DOHH2 (cell line): ENCODE data around the gene TMEM154.

Experiments
- H3F3A ChIP-seq: fragments of 200-600 bp; sonication (generic), shearing (Covaris generic); 2 replicates; pipeline ENCODE4 v1.6.0; 2016; ENCODE audit warnings: antibody characterized with exemption, mild to moderate bottlenecking; ENCODE audit not compliant: control insufficient read depth, insufficient read depth
- H3K27ac ChIP-seq: fragments of 200-600 bp; sonication (generic); 2 replicates; pipeline ENCODE4 v1.5.1; 2014; ENCODE audit warnings: low read depth, mild to moderate bottlenecking, low read length, moderate library complexity
- H3K27me3 ChIP-seq: fragments of 200-600 bp; sonication (generic); 2 replicates; pipeline ENCODE4 v1.6.1; 2014; ENCODE audit warnings: mild to moderate bottlenecking, low read length, mixed read lengths; ENCODE audit not compliant: control insufficient read depth
- H3K36me3 ChIP-seq: fragments of 200-600 bp; sonication (generic); 2 replicates; pipeline ENCODE4 v1.6.1; 2014; ENCODE audit warnings: mild to moderate bottlenecking, low read length, moderate library complexity, mixed read lengths; ENCODE audit not compliant: control insufficient read depth
- H3K4me1 ChIP-seq: fragments of 200-600 bp; sonication (generic); 2 replicates; pipeline ENCODE4 v1.6.1; 2014; ENCODE audit warnings: mild to moderate bottlenecking, low read length, mixed read lengths; ENCODE audit not compliant: control insufficient read depth
- H3K4me2 ChIP-seq: fragments of 200-600 bp; sonication (generic); 2 replicates; pipeline ENCODE4 v1.6.0; 2014; ENCODE audit warnings: mild to moderate bottlenecking, low read length, moderate library complexity
- H3K4me3 ChIP-seq: fragments of 200-600 bp; sonication (generic); 2 replicates; pipeline ENCODE4 v1.5.1; 2014; ENCODE audit warnings: mild to moderate bottlenecking, low read length, mixed read lengths
- H3K79me2 ChIP-seq: fragments of 200-600 bp; sonication (generic); 2 replicates; pipeline ENCODE4 v1.6.1; 2014; ENCODE audit warnings: mild to moderate bottlenecking, low read length, mixed read lengths; ENCODE audit not compliant: control insufficient read depth
- H3K9me2 ChIP-seq: fragments of 200-600 bp; sonication (generic); replicated peaks from 2 replicates; pipeline ENCODE4 v1.6.1; 2014; ENCODE audit warnings: mild to moderate bottlenecking, low read length, mixed read lengths; ENCODE audit not compliant: control insufficient read depth
- H3K9me3 ChIP-seq: fragments of 200-600 bp; sonication (generic); 2 replicates; pipeline ENCODE4 v1.6.1; 2014; ENCODE audit warnings: antibody characterized with exemption, low read length, mixed read lengths; ENCODE audit not compliant: control insufficient read depth, insufficient read depth
- H4K20me1 ChIP-seq: fragments of 200-600 bp; sonication (generic); 2 replicates; pipeline ENCODE4 v1.6.0; 2014; ENCODE audit warnings: low read depth, mild to moderate bottlenecking, antibody characterized with exemption, low read length, moderate library complexity; ENCODE audit not compliant: control insufficient read depth, insufficient read depth
- EZH2phosphoT487 ChIP-seq: fragments of 200-600 bp; sonication (generic); IDR thresholded peaks from 2 replicates; pipeline ENCODE4 v1.6.1; 2017; ENCODE audit warnings: borderline replicate concordance, mild to moderate bottlenecking, antibody characterized with exemption, low read length, moderate library complexity, mixed read lengths
- TF ChIP-seq, protein P1 (sequence below): fragments of 200-600 bp; sonication (generic); IDR thresholded peaks from one replicate; pipeline ENCODE4 v1.5.1; 2014; ENCODE audit warnings: antibody characterized with exemption, mild to moderate bottlenecking, low read depth, low read length; ENCODE audit not compliant: poor library complexity, severe bottlenecking

TMEM154 gene

DNA sequence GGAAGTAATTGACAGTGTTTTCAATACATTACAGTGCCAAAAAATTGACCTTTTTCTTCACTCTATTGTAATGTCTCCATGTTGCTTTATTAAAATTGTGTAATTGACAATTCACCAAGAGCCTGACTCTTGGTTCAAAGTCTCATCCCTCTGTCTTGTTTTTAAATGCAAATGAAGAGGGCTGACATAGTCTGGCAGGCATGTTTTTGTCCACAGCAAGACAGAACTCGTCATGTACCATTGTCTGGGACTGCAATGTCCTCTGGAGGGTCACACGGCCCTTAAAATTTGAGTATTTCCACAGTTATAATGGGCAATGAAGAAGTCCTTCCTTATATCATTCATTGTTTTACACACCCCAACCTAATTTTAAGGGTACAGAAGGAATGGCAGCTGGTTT, 105.9 kb downstream of the TMEM154 start:
- TF ChIP-seq, protein P1, sequence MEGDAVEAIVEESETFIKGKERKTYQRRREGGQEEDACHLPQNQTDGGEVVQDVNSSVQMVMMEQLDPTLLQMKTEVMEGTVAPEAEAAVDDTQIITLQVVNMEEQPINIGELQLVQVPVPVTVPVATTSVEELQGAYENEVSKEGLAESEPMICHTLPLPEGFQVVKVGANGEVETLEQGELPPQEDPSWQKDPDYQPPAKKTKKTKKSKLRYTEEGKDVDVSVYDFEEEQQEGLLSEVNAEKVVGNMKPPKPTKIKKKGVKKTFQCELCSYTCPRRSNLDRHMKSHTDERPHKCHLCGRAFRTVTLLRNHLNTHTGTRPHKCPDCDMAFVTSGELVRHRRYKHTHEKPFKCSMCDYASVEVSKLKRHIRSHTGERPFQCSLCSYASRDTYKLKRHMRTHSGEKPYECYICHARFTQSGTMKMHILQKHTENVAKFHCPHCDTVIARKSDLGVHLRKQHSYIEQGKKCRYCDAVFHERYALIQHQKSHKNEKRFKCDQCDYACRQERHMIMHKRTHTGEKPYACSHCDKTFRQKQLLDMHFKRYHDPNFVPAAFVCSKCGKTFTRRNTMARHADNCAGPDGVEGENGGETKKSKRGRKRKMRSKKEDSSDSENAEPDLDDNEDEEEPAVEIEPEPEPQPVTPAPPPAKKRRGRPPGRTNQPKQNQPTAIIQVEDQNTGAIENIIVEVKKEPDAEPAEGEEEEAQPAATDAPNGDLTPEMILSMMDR: no peak
- no peak for TF ChIP-seq EZH2phosphoT487
- no peaks in the 10 kb centered on the region for H3K9me3 ChIP-seq
- H3K79me2 ChIP-seq: no peaks in the 10 kb centered on the region
- H3K27ac ChIP-seq: no peak overlapping the region
- no peaks in the 10 kb centered on the region for H3K9me2 ChIP-seq
- H3F3A ChIP-seq: no peaks in the 10 kb centered on the region
- H3K4me2 ChIP-seq: no peak overlapping the region
- no peak overlapping the region for H3K4me3 ChIP-seq
- no peaks in the 10 kb centered on the region for H3K36me3 ChIP-seq
- H4K20me1 ChIP-seq: no peaks in the 10 kb centered on the region
- H3K4me1 ChIP-seq: no peaks in the 10 kb centered on the region
- no peaks in the 10 kb centered on the region for H3K27me3 ChIP-seq

DNA sequence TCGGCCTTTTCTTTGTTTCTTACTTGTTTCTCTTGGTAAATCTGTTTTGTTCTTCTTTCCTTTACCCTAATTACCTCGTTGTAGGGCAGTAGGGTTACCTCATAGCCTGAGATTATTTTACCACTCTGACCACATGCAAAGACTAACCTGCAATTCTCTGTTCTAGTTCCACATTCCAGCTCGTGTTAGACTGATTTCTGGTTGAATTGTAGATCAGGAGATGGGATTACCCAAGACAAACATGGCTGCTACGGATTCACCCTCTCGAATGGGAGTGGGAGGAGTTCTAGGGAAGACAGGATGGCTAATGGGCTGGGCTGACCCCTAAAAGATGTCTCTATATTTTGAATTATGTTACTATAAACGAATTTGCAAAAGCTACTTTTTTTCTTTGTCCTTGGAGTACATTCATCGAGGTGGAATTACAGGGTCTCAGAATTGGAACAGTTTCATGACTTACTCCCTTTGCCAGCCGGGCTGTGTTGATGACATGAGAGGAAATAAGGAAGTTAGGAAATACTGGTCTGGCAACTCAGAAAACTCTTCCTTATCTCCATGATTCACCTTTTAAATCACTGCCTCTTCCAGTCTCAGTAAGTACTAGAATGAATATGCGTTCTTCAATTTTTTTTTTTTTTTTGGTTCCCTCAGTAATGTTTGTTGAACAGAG, 107.2 kb downstream of the TMEM154 start:
- H3K4me1 ChIP-seq: peaks cover 3% of the 10 kb centered on the region; the same call in 1 of the 2 replicates
- H3K36me3 ChIP-seq: no peaks in the 10 kb centered on the region
- H3F3A ChIP-seq: no peaks in the 10 kb centered on the region
- no peaks in the 10 kb centered on the region for H3K9me2 ChIP-seq
- H3K4me3 ChIP-seq: no peak overlapping the region
- H3K4me2 ChIP-seq: no peak overlapping the region
- H3K79me2 ChIP-seq: no peaks in the 10 kb centered on the region
- TF ChIP-seq, protein P1: no peak
- TF ChIP-seq EZH2phosphoT487: no peak
- H4K20me1 ChIP-seq: no peaks in the 10 kb centered on the region
- no peak overlapping the region for H3K27ac ChIP-seq
- no peaks in the 10 kb centered on the region for H3K9me3 ChIP-seq
- no peaks in the 10 kb centered on the region for H3K27me3 ChIP-seq

DNA sequence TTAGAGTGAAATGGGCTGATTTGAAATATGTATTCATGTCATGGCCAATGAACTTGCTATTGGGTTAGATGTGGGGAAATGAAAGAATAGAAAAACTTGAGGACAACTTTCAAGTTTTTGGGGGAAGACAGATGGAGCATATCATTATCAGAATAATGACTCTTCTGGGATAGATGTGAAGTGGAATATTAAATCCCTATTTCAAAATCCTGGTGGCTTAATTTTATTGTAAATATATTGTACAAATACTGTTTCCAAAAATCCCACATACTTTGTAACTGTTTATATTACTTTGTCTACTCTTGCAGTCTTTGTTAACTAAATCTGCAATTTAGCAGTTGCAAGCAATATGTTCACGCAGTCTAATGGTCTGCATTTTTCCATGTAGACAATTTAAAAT, 108.0 kb downstream of the TMEM154 start:
- no peaks in the 10 kb centered on the region for H3K36me3 ChIP-seq
- H3K9me3 ChIP-seq: no peaks in the 10 kb centered on the region
- no peak overlapping the region for H3K27ac ChIP-seq
- no peaks in the 10 kb centered on the region for H3K9me2 ChIP-seq
- no peaks in the 10 kb centered on the region for H4K20me1 ChIP-seq
- H3K4me2 ChIP-seq: no peak overlapping the region
- peaks cover 3% of the 10 kb centered on the region; the same call in 1 of the 2 replicates for H3K4me1 ChIP-seq
- no peak for TF ChIP-seq EZH2phosphoT487
- TF ChIP-seq, protein P1: no peak
- H3K4me3 ChIP-seq: no peak overlapping the region
- H3F3A ChIP-seq: no peaks in the 10 kb centered on the region
- no peaks in the 10 kb centered on the region for H3K79me2 ChIP-seq
- no peaks in the 10 kb centered on the region for H3K27me3 ChIP-seq
